ENCODE measurements around the gene SLC48A1.

Gene SLC48A1

GRCh38 chr12:47763481-47764346, 9.3 kb upstream of the SLC48A1 start:
- TF ChIP-seq CTCF (IDR thresholded peaks at IDR 0.05; ENCODE audit: borderline replicate concordance, insufficient read depth, low read depth, low read length), result no peak

GRCh38 chr12:47766502-47767215, 6.4 kb upstream of the SLC48A1 start:
- no peak overlapping the region for H3K4me3 ChIP-seq (ENCODE audit: low read depth, low read length)
- no peak for TF ChIP-seq CTCF (IDR thresholded peaks at IDR 0.05; ENCODE audit: borderline replicate concordance, insufficient read depth, low read depth, low read length)

More at GRCh38 chr12:47763481-47764346, 9.3 kb upstream of the SLC48A1 start:
- no peak overlapping the region for H3K4me3 ChIP-seq (ENCODE audit: low read depth, low read length)

GRCh38 chr12:47767216-47767724, 5.8 kb upstream of the SLC48A1 start:
- no peak overlapping the region for H3K4me3 ChIP-seq (ENCODE audit: low read depth, low read length)
- peak; percentile 64 for TF ChIP-seq CTCF (IDR thresholded peaks at IDR 0.05; ENCODE audit: borderline replicate concordance, insufficient read depth, low read depth, low read length)

GRCh38 chr12:47768323-47768811, 4.7 kb upstream of the SLC48A1 start:
- no peak for TF ChIP-seq CTCF (IDR thresholded peaks at IDR 0.05; ENCODE audit: borderline replicate concordance, insufficient read depth, low read depth, low read length)
- H3K4me3 ChIP-seq (ENCODE audit: low read depth, low read length), result no peak overlapping the region

GRCh38 chr12:47769234-47770085, 3.6 kb upstream of the SLC48A1 start:
- no peak overlapping the region for H3K4me3 ChIP-seq (ENCODE audit: low read depth, low read length)
- TF ChIP-seq CTCF (IDR thresholded peaks at IDR 0.05; ENCODE audit: borderline replicate concordance, insufficient read depth, low read depth, low read length), result no peak

- TF ChIP-seq CTCF (IDR thresholded peaks at IDR 0.05; ENCODE audit: borderline replicate concordance, insufficient read depth, low read depth, low read length), result no peak
- H3K4me3 ChIP-seq (ENCODE audit: low read depth, low read length), result no peak overlapping the region
Measured at GRCh38 chr12:47770086-47770726, 2.8 kb upstream of the SLC48A1 start.
